ENCODE results near the gene CKS1B.

DNA sequence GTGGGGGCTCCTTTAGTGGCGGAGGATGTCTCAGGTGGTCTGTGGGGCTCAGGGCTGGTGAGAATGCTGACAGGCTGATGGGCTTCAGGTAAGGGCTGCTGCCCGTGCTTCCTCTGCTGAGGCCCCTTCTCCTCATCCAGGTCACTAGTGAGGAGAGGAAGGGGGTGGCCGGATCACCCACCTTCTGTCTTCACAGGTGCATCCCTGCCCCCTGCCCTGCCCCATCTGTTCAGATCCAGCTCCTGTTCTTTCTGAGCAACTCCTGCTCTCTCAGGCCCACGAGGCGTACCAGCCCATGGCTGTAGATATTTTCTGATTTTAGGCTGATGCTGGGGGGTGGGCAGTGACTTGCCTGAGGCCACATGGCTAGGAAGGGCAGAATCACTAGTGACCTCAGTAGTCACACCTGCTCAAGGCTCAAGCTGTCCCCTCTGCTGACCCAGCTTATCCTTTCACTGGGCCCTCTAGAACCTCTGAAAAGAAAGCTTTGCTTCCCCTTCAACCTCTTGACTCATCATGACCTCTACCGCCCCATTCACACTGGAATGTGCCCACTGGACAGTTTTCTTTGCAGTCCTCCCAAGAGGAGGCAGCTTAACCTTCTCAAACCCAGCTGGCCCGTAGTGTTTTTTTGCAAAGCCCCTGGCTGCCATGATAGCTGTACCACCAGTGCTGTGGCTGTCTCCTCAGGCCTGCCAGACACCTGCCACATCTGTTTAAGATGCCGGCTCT lies 44.3 kb downstream of the CKS1B start:
- TF ChIP-seq POLR2AphosphoS5 (IDR thresholded peaks at IDR 0.05): no peak
- TF ChIP-seq, protein P1, sequence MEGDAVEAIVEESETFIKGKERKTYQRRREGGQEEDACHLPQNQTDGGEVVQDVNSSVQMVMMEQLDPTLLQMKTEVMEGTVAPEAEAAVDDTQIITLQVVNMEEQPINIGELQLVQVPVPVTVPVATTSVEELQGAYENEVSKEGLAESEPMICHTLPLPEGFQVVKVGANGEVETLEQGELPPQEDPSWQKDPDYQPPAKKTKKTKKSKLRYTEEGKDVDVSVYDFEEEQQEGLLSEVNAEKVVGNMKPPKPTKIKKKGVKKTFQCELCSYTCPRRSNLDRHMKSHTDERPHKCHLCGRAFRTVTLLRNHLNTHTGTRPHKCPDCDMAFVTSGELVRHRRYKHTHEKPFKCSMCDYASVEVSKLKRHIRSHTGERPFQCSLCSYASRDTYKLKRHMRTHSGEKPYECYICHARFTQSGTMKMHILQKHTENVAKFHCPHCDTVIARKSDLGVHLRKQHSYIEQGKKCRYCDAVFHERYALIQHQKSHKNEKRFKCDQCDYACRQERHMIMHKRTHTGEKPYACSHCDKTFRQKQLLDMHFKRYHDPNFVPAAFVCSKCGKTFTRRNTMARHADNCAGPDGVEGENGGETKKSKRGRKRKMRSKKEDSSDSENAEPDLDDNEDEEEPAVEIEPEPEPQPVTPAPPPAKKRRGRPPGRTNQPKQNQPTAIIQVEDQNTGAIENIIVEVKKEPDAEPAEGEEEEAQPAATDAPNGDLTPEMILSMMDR (IDR thresholded peaks at IDR 0.05): no peak
- no peak for TF ChIP-seq POLR2A (IDR thresholded peaks at IDR 0.05)
